ENCODE measurements around the gene CADM2. TPM values are rescaled to one million over a fixed set of nuclear protein-coding genes. Genes with fewer than 3 reads are reported as not detected.
"Not testable (repeated sequence)": the region's sequence is repeated elsewhere in the genome, so short reads cannot be mapped to it uniquely, and the experiment has no call there.

The CADM2 gene
- total and polyA plus RNA-seq, 2 experiments from 2014 or later = 0.15 to 0.40 TPM

GRCh38 chr3:85110393-85110792 is 151.6 kb downstream of the CADM2 start:
- Histone ChIP-seq H3K27ac (no peak overlapping the region), H3K9me3 (ENCODE audit: low read depth) (no peaks in the 10 kb centered on the region), H3K36me3 (no peaks in the 10 kb centered on the region), H3K4me1 (ENCODE audit: low read depth) (no peaks in the 10 kb centered on the region), H3K27me3 (no peaks in the 10 kb centered on the region), H3K4me3 (no peak overlapping the region)
- no peak for TF ChIP-seq CTCF (IDR thresholded peaks at IDR 0.05; ENCODE audit: low read depth, low read length)
- DNase-seq (ENCODE audit: low read depth in 1 of 2, low spot score in 1 of 2) = no peak

- H3K4me1 ChIP-seq (ENCODE audit: low read depth) = no peaks in the 10 kb centered on the region
- no peak overlapping the region for H3K27ac ChIP-seq
- H3K4me3 ChIP-seq = no peak overlapping the region
- no peaks in the 10 kb centered on the region for H3K27me3 ChIP-seq
- H3K9me3 ChIP-seq (ENCODE audit: low read depth) = no peaks in the 10 kb centered on the region
- H3K36me3 ChIP-seq = no peaks in the 10 kb centered on the region
- DNase-seq (ENCODE audit: low read depth in 1 of 2, low spot score in 1 of 2) = no peak
- no peak for TF ChIP-seq CTCF (IDR thresholded peaks at IDR 0.05; ENCODE audit: low read depth, low read length)
These were observed 162.1 kb downstream of the CADM2 start for GRCh38 chr3:85120879-85121278.

- not testable (repeated sequence) for H3K4me1 ChIP-seq (ENCODE audit: low read depth); H3K4me3 ChIP-seq; H3K9me3 ChIP-seq (ENCODE audit: low read depth); H3K36me3 ChIP-seq; H3K27me3 ChIP-seq; H3K27ac ChIP-seq; DNase-seq (ENCODE audit: low read depth in 1 of 2, low spot score in 1 of 2)
These were observed 174.1 kb downstream of the CADM2 start for GRCh38 chr3:85132864-85133263.

- not testable (repeated sequence) for H3K36me3 ChIP-seq; H3K4me1 ChIP-seq (ENCODE audit: low read depth); DNase-seq (ENCODE audit: low read depth in 1 of 2, low spot score in 1 of 2); H3K4me3 ChIP-seq; H3K27me3 ChIP-seq; H3K27ac ChIP-seq; H3K9me3 ChIP-seq (ENCODE audit: low read depth)
These were observed 175.1 kb downstream of the CADM2 start for GRCh38 chr3:85133691-85134420.

- no peak for TF ChIP-seq CTCF (IDR thresholded peaks at IDR 0.05; ENCODE audit: low read depth, low read length)
- no peak overlapping the region for H3K4me3 ChIP-seq
- no peaks in the 10 kb centered on the region for H3K36me3 ChIP-seq
- no peaks in the 10 kb centered on the region for H3K4me1 ChIP-seq (ENCODE audit: low read depth)
- H3K27ac ChIP-seq = no peak overlapping the region
- DNase-seq (ENCODE audit: low read depth in 1 of 2, low spot score in 1 of 2) = no peak
- H3K27me3 ChIP-seq = no peaks in the 10 kb centered on the region
- no peaks in the 10 kb centered on the region for H3K9me3 ChIP-seq (ENCODE audit: low read depth)
These were observed 183.8 kb downstream of the CADM2 start for GRCh38 chr3:85142626-85143025.

GRCh38 chr3:85148036-85148435 is 189.2 kb downstream of the CADM2 start:
- DNase-seq (ENCODE audit: low read depth in 1 of 2, low spot score in 1 of 2) = peak in 1 of 2 donors; percentile 26
- Histone ChIP-seq H3K9me3 (ENCODE audit: low read depth) (no peaks in the 10 kb centered on the region), H3K27ac (no peak overlapping the region), H3K4me3 (no peak overlapping the region), H3K4me1 (ENCODE audit: low read depth) (no peaks in the 10 kb centered on the region), H3K36me3 (no peaks in the 10 kb centered on the region), H3K27me3 (no peaks in the 10 kb centered on the region)
- no peak for TF ChIP-seq CTCF (IDR thresholded peaks at IDR 0.05; ENCODE audit: low read depth, low read length)
